Activated effector memory CD4-positive, alpha-beta T cell treated with anti-CD3 and anti-CD28 coated beads, Interleukin-2, amount 50 U/mL, for 16 hours (primary cell): ENCODE data around the gene OR51M1.

ENCODE experiments used
- DNase-seq: peaks from one replicate; pipeline ENCODE4 v3.0.0-alpha.2; 2020

The OR51M1 gene

GRCh38 chr11:5394091-5394490 is 10.5 kb downstream of the OR51M1 start:
- no peak for DNase-seq

DNA sequence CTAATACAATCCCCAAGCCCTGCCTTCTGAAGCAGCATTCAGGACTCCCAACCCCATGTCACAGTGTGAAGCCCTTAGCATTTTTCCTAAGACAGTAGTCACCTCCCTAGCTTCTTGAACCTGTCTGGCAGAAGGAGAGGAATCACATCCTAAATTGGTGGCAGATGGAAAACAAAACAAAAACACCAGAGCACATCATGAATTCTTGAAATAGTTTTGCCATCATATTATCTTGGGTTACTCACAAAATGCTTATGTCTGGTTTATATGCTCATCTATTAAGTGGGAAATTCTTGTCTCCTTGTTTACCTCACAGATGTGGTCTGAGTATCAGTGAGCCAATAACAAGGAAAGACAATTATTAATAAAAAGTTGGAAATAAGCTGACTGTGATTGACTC is 15.3 kb downstream of the OR51M1 start:
- DNase-seq, result no peak

- DNase-seq, result no peak
Observed at GRCh38 chr11:5405173-5405572, 21.6 kb downstream of the OR51M1 start.

GRCh38 chr11:5420993-5421392 is 37.4 kb downstream of the OR51M1 start:
- DNase-seq, result no peak

GRCh38 chr11:5421811-5422210 is 38.2 kb downstream of the OR51M1 start, which contains the start of gene OR51Q1:
TSS of gene OR51Q1 (plus strand) at chr11:5422111. CDS start at chr11:5422201, 90 bp downstream.
- no peak for DNase-seq

- DNase-seq, result no peak
Observed at GRCh38 chr11:5423131-5423530, 39.5 kb downstream of the OR51M1 start.

GRCh38 chr11:5441414-5441813 is 57.8 kb downstream of the OR51M1 start, which contains the start of gene OR51I1:
TSS of gene OR51I1 (minus strand) at chr11:5441514. CDS start at chr11:5441514, 0 bp downstream.
- no peak for DNase-seq
